Brain microvascular endothelial cell (primary cell): ENCODE data around the gene KIF6.

ENCODE experiments used
- DNase-seq: peaks from one replicate; pipeline ENCODE4 v3.0.0-alpha.2; 2020
- H3K27ac ChIP-seq: fragments of 250-450 bp; sonication (Bioruptor Pico); 2 replicates; pipeline ENCODE4 v1.5.1; 2020; ENCODE audit warnings: mild to moderate bottlenecking, moderate library complexity
- H3K27me3 ChIP-seq: fragments of 250-450 bp; sonication (Bioruptor Pico); replicated peaks from 2 replicates; pipeline ENCODE4 v1.5.1; 2020; ENCODE audit warnings: mild to moderate bottlenecking
- H3K36me3 ChIP-seq: fragments of 250-450 bp; sonication (Bioruptor Pico); replicated peaks from 2 replicates; pipeline ENCODE4 v1.5.1; 2020; ENCODE audit warnings: mild to moderate bottlenecking
- H3K4me3 ChIP-seq: 2 replicates; pipeline ENCODE4 v1.5.1; 2011; ENCODE audit warnings: low read depth, mild to moderate bottlenecking, control low read depth, low read length, moderate library complexity
- in situ Hi-C: cut with HindIII; loops from 2 replicates; pipeline ENCODE4 v1.10.0; 2017; ENCODE audit warnings: low sequenced_read_pairs, low pct_ligation_motif_present
- TF ChIP-seq, protein P1 (sequence below): IDR thresholded peaks from 2 replicates; pipeline ENCODE4 v1.5.1; 2011; ENCODE audit warnings: low read depth, mild to moderate bottlenecking, moderate library complexity, low read length, control low read depth, inconsistent platforms; ENCODE audit errors: missing control alignments

KIF6 gene

DNA sequence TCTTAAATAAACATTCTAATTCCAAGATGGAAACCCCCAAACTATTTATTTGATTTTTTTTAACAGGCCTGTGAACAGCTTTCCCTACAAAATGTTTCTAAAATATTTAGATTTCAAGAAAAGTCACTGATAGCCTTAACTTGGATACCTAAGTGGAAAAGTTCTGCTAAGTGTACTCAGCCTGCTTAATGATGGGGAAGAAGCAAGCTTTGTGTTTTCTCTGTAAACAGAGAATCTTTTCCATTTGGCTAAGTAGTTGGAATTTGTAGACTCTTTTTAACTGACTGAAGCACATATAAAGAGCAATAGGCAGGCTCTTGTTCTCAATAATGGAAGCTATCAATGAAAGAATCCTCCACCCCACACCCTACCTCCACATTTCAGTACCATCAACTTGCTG, 108.2 kb downstream of the KIF6 start:
- Histone ChIP-seq H3K27ac (no peak overlapping the region), H3K36me3 (no peaks in the 10 kb centered on the region), H3K4me3 (no peak overlapping the region), H3K27me3 (no peaks in the 10 kb centered on the region)
- TF ChIP-seq, protein P1, sequence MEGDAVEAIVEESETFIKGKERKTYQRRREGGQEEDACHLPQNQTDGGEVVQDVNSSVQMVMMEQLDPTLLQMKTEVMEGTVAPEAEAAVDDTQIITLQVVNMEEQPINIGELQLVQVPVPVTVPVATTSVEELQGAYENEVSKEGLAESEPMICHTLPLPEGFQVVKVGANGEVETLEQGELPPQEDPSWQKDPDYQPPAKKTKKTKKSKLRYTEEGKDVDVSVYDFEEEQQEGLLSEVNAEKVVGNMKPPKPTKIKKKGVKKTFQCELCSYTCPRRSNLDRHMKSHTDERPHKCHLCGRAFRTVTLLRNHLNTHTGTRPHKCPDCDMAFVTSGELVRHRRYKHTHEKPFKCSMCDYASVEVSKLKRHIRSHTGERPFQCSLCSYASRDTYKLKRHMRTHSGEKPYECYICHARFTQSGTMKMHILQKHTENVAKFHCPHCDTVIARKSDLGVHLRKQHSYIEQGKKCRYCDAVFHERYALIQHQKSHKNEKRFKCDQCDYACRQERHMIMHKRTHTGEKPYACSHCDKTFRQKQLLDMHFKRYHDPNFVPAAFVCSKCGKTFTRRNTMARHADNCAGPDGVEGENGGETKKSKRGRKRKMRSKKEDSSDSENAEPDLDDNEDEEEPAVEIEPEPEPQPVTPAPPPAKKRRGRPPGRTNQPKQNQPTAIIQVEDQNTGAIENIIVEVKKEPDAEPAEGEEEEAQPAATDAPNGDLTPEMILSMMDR, result no peak
- in situ Hi-C loops, result no loop called here
- no peak for DNase-seq

DNA sequence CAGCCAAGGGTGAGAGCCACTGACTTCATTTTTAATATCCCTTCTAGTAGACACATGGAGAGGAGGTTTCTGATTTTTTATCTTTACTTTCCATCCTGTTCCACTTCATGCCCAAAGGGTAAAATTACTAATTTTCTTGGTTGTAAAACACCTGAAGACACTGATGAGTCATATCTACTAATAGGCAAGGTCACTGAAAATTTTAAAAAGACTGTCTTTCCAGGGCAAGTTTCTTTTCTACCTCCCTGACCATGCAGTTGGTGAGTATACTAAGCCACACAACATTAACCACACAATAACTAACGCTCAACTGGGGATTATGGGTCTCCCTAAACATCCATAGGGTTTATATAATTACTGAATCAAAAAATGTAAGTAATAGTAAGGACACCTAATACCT, 109.6 kb downstream of the KIF6 start:
- no peak for DNase-seq
- no peak overlapping the region for H3K27ac ChIP-seq
- no peaks in the 10 kb centered on the region for H3K36me3 ChIP-seq
- no peaks in the 10 kb centered on the region for H3K27me3 ChIP-seq
- TF ChIP-seq, protein P1, result no peak
- in situ Hi-C loops, result no loop called here
- no peak overlapping the region for H3K4me3 ChIP-seq

DNA sequence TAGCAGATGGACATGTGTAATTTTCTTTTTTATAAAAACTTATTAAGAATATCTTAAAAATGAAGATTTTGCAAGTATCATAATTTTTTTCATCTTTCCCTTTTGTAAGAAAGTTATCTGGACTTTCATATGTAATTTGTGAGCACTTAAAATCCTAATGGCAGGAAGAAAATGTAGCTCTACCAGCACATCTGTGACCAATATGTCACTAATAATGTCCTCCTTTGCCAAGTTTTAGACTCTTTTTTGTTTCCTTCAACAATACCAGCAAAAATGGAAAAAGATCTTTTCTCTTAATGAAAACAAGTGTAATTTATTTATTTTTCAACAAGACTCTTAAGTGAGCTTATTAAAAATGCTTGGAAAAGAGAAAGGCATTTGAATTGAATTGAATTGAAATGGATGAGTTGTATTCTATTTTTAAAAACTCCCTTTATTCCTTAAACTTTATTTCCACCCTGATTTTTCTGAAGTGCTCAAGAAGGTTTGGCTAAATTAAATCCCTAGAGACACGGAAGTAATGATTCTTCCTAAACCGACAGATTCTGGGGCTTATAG, 110.7 kb downstream of the KIF6 start:
- Histone ChIP-seq H3K4me3 (no peak overlapping the region), H3K27me3 (no peaks in the 10 kb centered on the region), H3K27ac (no peak overlapping the region), H3K36me3 (no peaks in the 10 kb centered on the region)
- in situ Hi-C loops, result no loop called here
- TF ChIP-seq, protein P1, result no peak
- DNase-seq, result no peak

DNA sequence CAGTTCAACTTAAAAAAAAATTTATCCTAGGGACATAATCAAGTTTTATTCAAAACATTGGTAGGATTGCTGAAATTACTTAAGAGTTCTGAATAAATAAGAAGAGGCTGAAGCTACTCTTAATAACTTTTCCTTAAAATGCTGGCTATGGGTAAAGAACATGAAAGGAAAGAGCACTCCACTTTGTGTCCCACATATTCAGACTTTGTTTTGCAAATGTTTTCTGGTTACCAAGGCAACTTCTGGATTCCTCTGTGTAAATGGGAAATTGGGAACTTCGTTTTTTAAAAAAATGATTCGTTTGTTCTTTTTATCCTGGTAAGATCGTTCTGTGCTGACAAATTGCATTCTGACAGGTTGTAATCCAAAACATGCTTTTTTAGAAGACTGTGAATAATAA, 115.0 kb downstream of the KIF6 start:
- TF ChIP-seq, protein P1, result no peak
- Histone ChIP-seq H3K36me3 (no peaks in the 10 kb centered on the region), H3K27me3 (no peaks in the 10 kb centered on the region), H3K27ac (no peak overlapping the region), H3K4me3 (no peak overlapping the region)
- no peak for DNase-seq
- in situ Hi-C loops, result no loop called here

GRCh38 chr6:39608652-39609345, 116.4 kb downstream of the KIF6 start:
- in situ Hi-C loops, result no loop called here
- H3K4me3 ChIP-seq, result no peak overlapping the region
- TF ChIP-seq, protein P1, result no peak
- no peak overlapping the region for H3K27ac ChIP-seq
- no peaks in the 10 kb centered on the region for H3K36me3 ChIP-seq
- no peak for DNase-seq
- no peaks in the 10 kb centered on the region for H3K27me3 ChIP-seq
